NCI-H187 treated with DMSO at 0.1 percent for 48 hours (cell line): ENCODE results near the gene ZSCAN29.
"Not testable (repeated sequence)": the region's sequence is repeated elsewhere in the genome, so short reads cannot be mapped to it uniquely, and the experiment has no call there.

Experiments
- DNase-seq: peaks from one replicate; lab custom pipeline; 2025; lab: John Stamatoyannopoulos, UW

Gene ZSCAN29

GRCh38 chr15:43370975-43371974, at the start of gene ZSCAN29, which contains the start of gene TUBGCP4:
TSS of gene ZSCAN29 (minus strand) at chr15:43371043. CDS start at chr15:43369913, 1,130 bp downstream.
TSS of gene TUBGCP4 (plus strand) at chr15:43371101. CDS start at chr15:43371355, 254 bp downstream.
- DNase-seq, result no peak

GRCh38 chr15:43420435-43420834, 49.6 kb upstream of the ZSCAN29 start:
- no peak for DNase-seq

GRCh38 chr15:43414196-43414595, 43.4 kb upstream of the ZSCAN29 start:
- no peak for DNase-seq

GRCh38 chr15:43412096-43412495, 41.3 kb upstream of the ZSCAN29 start:
- no peak for DNase-seq

- DNase-seq, result no peak
These were observed 39.9 kb upstream of the ZSCAN29 start for GRCh38 chr15:43410572-43411214.

GRCh38 chr15:43408789-43409188, 37.9 kb upstream of the ZSCAN29 start:
- DNase-seq, result no peak

GRCh38 chr15:43406808-43407207, 36.0 kb upstream of the ZSCAN29 start:
- DNase-seq, result no peak

GRCh38 chr15:43406189-43406588, 35.3 kb upstream of the ZSCAN29 start:
- DNase-seq, result no peak

- no peak for DNase-seq
These were observed 33.3 kb upstream of the ZSCAN29 start for GRCh38 chr15:43404130-43404529.

GRCh38 chr15:43403616-43404015, 32.8 kb upstream of the ZSCAN29 start:
- no peak for DNase-seq

GRCh38 chr15:43402255-43402654, 31.4 kb upstream of the ZSCAN29 start:
- DNase-seq, result no peak

GRCh38 chr15:43393592-43393991, 22.7 kb upstream of the ZSCAN29 start:
- not testable (repeated sequence) for DNase-seq

GRCh38 chr15:43390723-43391122, 19.9 kb upstream of the ZSCAN29 start:
- no peak for DNase-seq

- DNase-seq, result no peak
These were observed 12.2 kb upstream of the ZSCAN29 start for GRCh38 chr15:43383070-43383469.

- no peak for DNase-seq
These were observed 11.5 kb upstream of the ZSCAN29 start for GRCh38 chr15:43382310-43382709.

- no peak for DNase-seq
These were observed 7.8 kb upstream of the ZSCAN29 start for GRCh38 chr15:43378601-43379000.

GRCh38 chr15:43376017-43376705, 5.3 kb upstream of the ZSCAN29 start:
- DNase-seq, result no peak

- no peak for DNase-seq
These were observed 401 bp downstream of the ZSCAN29 start for GRCh38 chr15:43370310-43370974.

GRCh38 chr15:43361313-43361903, 9.4 kb downstream of the ZSCAN29 start:
- DNase-seq, result no peak

- DNase-seq, result no peak
These were observed 10.0 kb downstream of the ZSCAN29 start for GRCh38 chr15:43360821-43361220.

GRCh38 chr15:43352693-43353382, 18.0 kb downstream of the ZSCAN29 start:
- DNase-seq, result no peak
